Activated naive CD4-positive, alpha-beta T cell (primary cell): ENCODE measurements around the gene FAM131A.

Experiments
- DNase-seq, 4 experiments: peaks; one replicate each; lab custom pipeline; 2025; lab: John Stamatoyannopoulos, UW

The FAM131A gene

GRCh38 chr3:184357248-184358123 is 20.1 kb downstream of the FAM131A start:
- DNase-seq: no peak

GRCh38 chr3:184358124-184358767 is 20.8 kb downstream of the FAM131A start:
- no peak for DNase-seq

- no peak for DNase-seq
Observed at GRCh38 chr3:184358921-184359350, 21.5 kb downstream of the FAM131A start.

GRCh38 chr3:184359610-184360009 is 22.2 kb downstream of the FAM131A start:
- DNase-seq: no peak

GRCh38 chr3:184360070-184360928 is 22.9 kb downstream of the FAM131A start:
- DNase-seq: no peak

GRCh38 chr3:184360929-184361531 is 23.6 kb downstream of the FAM131A start:
- DNase-seq: no peak

- peak in 1 of 4 experiments; percentile 38 for DNase-seq
Observed at GRCh38 chr3:184361532-184361931, 24.1 kb downstream of the FAM131A start, which contains the start of the genes CLCN2 and POLR2H. Gene CLCN2, minus strand, starts transcription at chr3:184361605. Its CDS starts 126 bp downstream, at chr3:184361479. Gene POLR2H, plus strand, starts transcription at chr3:184361710. Its CDS starts 1,783 bp downstream, at chr3:184363493.

GRCh38 chr3:184361932-184362667 is 24.7 kb downstream of the FAM131A start:
- peak in 1 of 4 experiments; percentile 26 for DNase-seq

GRCh38 chr3:184362668-184363546 is 25.5 kb downstream of the FAM131A start:
- DNase-seq: peak; percentile 67 to 84 (median 82)

- DNase-seq: no peak
Observed at GRCh38 chr3:184366619-184367289, 29.4 kb downstream of the FAM131A start.

GRCh38 chr3:184368116-184368515 is 30.7 kb downstream of the FAM131A start:
- DNase-seq: no peak

GRCh38 chr3:184368586-184369183 is 31.3 kb downstream of the FAM131A start:
- no peak for DNase-seq

GRCh38 chr3:184371570-184372018 is 34.2 kb downstream of the FAM131A start:
- DNase-seq: peak in 2 of 4 experiments; percentile 27 to 51

- DNase-seq: no peak
Observed at GRCh38 chr3:184372296-184372821, 35.0 kb downstream of the FAM131A start.

GRCh38 chr3:184372911-184373310 is 35.5 kb downstream of the FAM131A start:
- no peak for DNase-seq

GRCh38 chr3:184373422-184373821 is 36.0 kb downstream of the FAM131A start:
- DNase-seq: no peak

GRCh38 chr3:184375747-184376461 is 38.5 kb downstream of the FAM131A start:
- no peak for DNase-seq

- no peak for DNase-seq
Observed at GRCh38 chr3:184377374-184377773, 40.0 kb downstream of the FAM131A start.
